DOHH2 (cell line): ENCODE data around the gene CDH4.

ENCODE experiments used
- H3F3A ChIP-seq: fragments of 200-600 bp; sonication (generic), shearing (Covaris generic); 2 replicates; pipeline ENCODE4 v1.6.0; 2016; ENCODE audit warnings: antibody characterized with exemption, mild to moderate bottlenecking; ENCODE audit not compliant: control insufficient read depth, insufficient read depth
- H3K27ac ChIP-seq: fragments of 200-600 bp; sonication (generic); 2 replicates; pipeline ENCODE4 v1.5.1; 2014; ENCODE audit warnings: low read depth, mild to moderate bottlenecking, low read length, moderate library complexity
- H3K27me3 ChIP-seq: fragments of 200-600 bp; sonication (generic); 2 replicates; pipeline ENCODE4 v1.6.1; 2014; ENCODE audit warnings: mild to moderate bottlenecking, low read length, mixed read lengths; ENCODE audit not compliant: control insufficient read depth
- H3K36me3 ChIP-seq: fragments of 200-600 bp; sonication (generic); 2 replicates; pipeline ENCODE4 v1.6.1; 2014; ENCODE audit warnings: mild to moderate bottlenecking, low read length, moderate library complexity, mixed read lengths; ENCODE audit not compliant: control insufficient read depth
- H3K4me1 ChIP-seq: fragments of 200-600 bp; sonication (generic); 2 replicates; pipeline ENCODE4 v1.6.1; 2014; ENCODE audit warnings: mild to moderate bottlenecking, low read length, mixed read lengths; ENCODE audit not compliant: control insufficient read depth
- H3K4me2 ChIP-seq: fragments of 200-600 bp; sonication (generic); 2 replicates; pipeline ENCODE4 v1.6.0; 2014; ENCODE audit warnings: mild to moderate bottlenecking, low read length, moderate library complexity
- H3K4me3 ChIP-seq: fragments of 200-600 bp; sonication (generic); 2 replicates; pipeline ENCODE4 v1.5.1; 2014; ENCODE audit warnings: mild to moderate bottlenecking, low read length, mixed read lengths
- H3K79me2 ChIP-seq: fragments of 200-600 bp; sonication (generic); 2 replicates; pipeline ENCODE4 v1.6.1; 2014; ENCODE audit warnings: mild to moderate bottlenecking, low read length, mixed read lengths; ENCODE audit not compliant: control insufficient read depth
- H3K9me2 ChIP-seq: fragments of 200-600 bp; sonication (generic); replicated peaks from 2 replicates; pipeline ENCODE4 v1.6.1; 2014; ENCODE audit warnings: mild to moderate bottlenecking, low read length, mixed read lengths; ENCODE audit not compliant: control insufficient read depth
- H3K9me3 ChIP-seq: fragments of 200-600 bp; sonication (generic); 2 replicates; pipeline ENCODE4 v1.6.1; 2014; ENCODE audit warnings: antibody characterized with exemption, low read length, mixed read lengths; ENCODE audit not compliant: control insufficient read depth, insufficient read depth
- H4K20me1 ChIP-seq: fragments of 200-600 bp; sonication (generic); 2 replicates; pipeline ENCODE4 v1.6.0; 2014; ENCODE audit warnings: low read depth, mild to moderate bottlenecking, antibody characterized with exemption, low read length, moderate library complexity; ENCODE audit not compliant: control insufficient read depth, insufficient read depth
- CTCF ChIP-seq: fragments of 200-600 bp; sonication (generic); IDR thresholded peaks from one replicate; pipeline ENCODE4 v1.5.1; 2014; ENCODE audit warnings: antibody characterized with exemption, mild to moderate bottlenecking, low read depth, low read length; ENCODE audit not compliant: poor library complexity, severe bottlenecking
- EZH2phosphoT487 ChIP-seq: fragments of 200-600 bp; sonication (generic); IDR thresholded peaks from 2 replicates; pipeline ENCODE4 v1.6.1; 2017; ENCODE audit warnings: borderline replicate concordance, mild to moderate bottlenecking, antibody characterized with exemption, low read length, moderate library complexity, mixed read lengths

CDH4 gene

GRCh38 chr20:61638802-61639585 is 386.9 kb downstream of the CDH4 start:
- no peaks in the 10 kb centered on the region for H3K4me1 ChIP-seq
- no peak for TF ChIP-seq EZH2phosphoT487
- TF ChIP-seq CTCF: no peak
- no peaks in the 10 kb centered on the region for H3K9me2 ChIP-seq
- H3K27me3 ChIP-seq: no peaks in the 10 kb centered on the region
- H3K9me3 ChIP-seq: no peaks in the 10 kb centered on the region
- no peaks in the 10 kb centered on the region for H4K20me1 ChIP-seq
- no peak overlapping the region for H3K27ac ChIP-seq
- no peak overlapping the region for H3K4me2 ChIP-seq
- no peaks in the 10 kb centered on the region for H3K36me3 ChIP-seq
- no peak overlapping the region for H3K4me3 ChIP-seq
- H3K79me2 ChIP-seq: no peaks in the 10 kb centered on the region
- no peaks in the 10 kb centered on the region for H3F3A ChIP-seq

DNA sequence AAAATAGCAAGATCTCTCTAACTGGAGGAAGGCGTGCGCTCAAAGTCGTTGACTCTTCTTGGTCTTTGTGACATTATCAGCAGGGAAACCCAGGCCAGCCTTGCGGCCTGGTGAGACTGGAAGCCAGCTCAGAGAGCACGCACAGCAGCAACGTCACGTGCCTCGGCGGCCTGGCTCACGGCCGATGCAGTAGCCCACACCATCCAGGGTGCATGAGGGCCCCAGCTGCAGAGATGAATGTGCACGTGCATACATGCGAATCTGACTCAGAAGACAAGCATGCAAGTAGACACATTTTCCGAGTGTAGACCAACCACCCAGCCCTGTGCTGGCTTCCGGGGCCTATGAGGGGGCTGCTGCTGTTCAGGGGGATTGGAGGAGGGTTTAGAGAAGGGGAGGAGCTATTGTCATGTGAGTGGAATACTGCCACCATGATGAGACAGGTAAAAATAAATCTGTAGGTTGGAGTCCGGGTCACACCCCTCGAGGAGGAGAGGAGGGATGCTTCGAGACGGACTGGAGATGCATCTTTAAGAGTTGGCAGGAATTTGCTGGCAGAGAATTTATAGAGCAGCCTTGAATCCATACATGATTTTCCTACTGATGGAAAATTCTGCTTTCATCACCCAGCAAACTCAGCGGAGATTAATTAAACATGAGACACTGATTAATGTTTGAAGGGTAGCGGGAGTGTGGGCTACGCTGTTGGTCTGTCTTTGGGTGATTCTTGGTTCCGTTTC is 388.2 kb downstream of the CDH4 start:
- TF ChIP-seq CTCF (no peak), EZH2phosphoT487 (no peak)
- Histone ChIP-seq H3K9me2 (no peaks in the 10 kb centered on the region), H4K20me1 (no peaks in the 10 kb centered on the region), H3K79me2 (no peaks in the 10 kb centered on the region), H3K4me3 (no peak overlapping the region), H3K4me2 (no peak overlapping the region), H3K27me3 (no peaks in the 10 kb centered on the region), H3K36me3 (no peaks in the 10 kb centered on the region), H3F3A (no peaks in the 10 kb centered on the region), H3K9me3 (no peaks in the 10 kb centered on the region), H3K27ac (no peak overlapping the region), H3K4me1 (no peaks in the 10 kb centered on the region)

- Histone ChIP-seq H3K4me3 (no peak overlapping the region), H3K4me1 (no peaks in the 10 kb centered on the region), H3K79me2 (no peaks in the 10 kb centered on the region), H3F3A (no peaks in the 10 kb centered on the region), H3K36me3 (no peaks in the 10 kb centered on the region), H3K9me2 (no peaks in the 10 kb centered on the region), H3K9me3 (no peaks in the 10 kb centered on the region), H3K27ac (no peak overlapping the region), H3K27me3 (no peaks in the 10 kb centered on the region), H4K20me1 (no peaks in the 10 kb centered on the region), H3K4me2 (no peak overlapping the region)
- TF ChIP-seq EZH2phosphoT487 (no peak), CTCF (no peak)
Observed at GRCh38 chr20:61640871-61641245, 388.8 kb downstream of the CDH4 start.
